Choroid plexus epithelial cell (primary cell): ENCODE data around the gene EIF4E1B.

ENCODE experiments used
- DNase-seq: peaks from one replicate; pipeline ENCODE4 v3.0.0-alpha.2; 2010; ENCODE audit warnings: low read depth
- H3K4me3 ChIP-seq: 2 replicates; pipeline ENCODE4 v1.5.1; 2011; ENCODE audit warnings: low read depth, mild to moderate bottlenecking, control low read depth, low read length, moderate library complexity
- CTCF ChIP-seq: conservative IDR thresholded peaks from 2 replicates; pipeline ENCODE4 v1.5.1; 2011; ENCODE audit warnings: low read depth, mild to moderate bottlenecking, control low read depth, inconsistent platforms, low read length, moderate library complexity

EIF4E1B gene

GRCh38 chr5:176629853-176630680 lies at the start of gene EIF4E1B, which contains the start of gene SNCB:
TSS of gene EIF4E1B (plus strand) at chr5:176630675. CDS start at chr5:176642788, 12,113 bp downstream.
TSS of gene SNCB (minus strand) at chr5:176630534. CDS start at chr5:176629654, 880 bp downstream.
- peak; percentile 52 for DNase-seq
- no peak for TF ChIP-seq CTCF
- H3K4me3 ChIP-seq: peak within 1 kb of the TSS; percentile 52

- TF ChIP-seq CTCF: no peak
- no peak overlapping the region for H3K4me3 ChIP-seq
- no peak for DNase-seq
These were observed 49.1 kb upstream of the EIF4E1B start for GRCh38 chr5:176581361-176581760.

GRCh38 chr5:176583076-176583475 lies 47.4 kb upstream of the EIF4E1B start:
- no peak for TF ChIP-seq CTCF
- peak; percentile 17 for DNase-seq
- H3K4me3 ChIP-seq: no peak overlapping the region

- H3K4me3 ChIP-seq: no peak overlapping the region
- DNase-seq: no peak
- no peak for TF ChIP-seq CTCF
These were observed 43.1 kb upstream of the EIF4E1B start for GRCh38 chr5:176587398-176587797.

GRCh38 chr5:176588297-176588696 lies 42.2 kb upstream of the EIF4E1B start:
- H3K4me3 ChIP-seq: no peak overlapping the region
- TF ChIP-seq CTCF: no peak
- no peak for DNase-seq

- TF ChIP-seq CTCF: no peak
- no peak overlapping the region for H3K4me3 ChIP-seq
- no peak for DNase-seq
These were observed 41.3 kb upstream of the EIF4E1B start for GRCh38 chr5:176589039-176589769.
